ENCODE data around the gene ZNF524. TPM values are rescaled to one million over a fixed set of nuclear protein-coding genes. Genes with fewer than 3 reads are reported as not detected.

Gene ZNF524
- total RNA-seq, 1 experiment from 2014 or later: 21.9 TPM

DNA sequence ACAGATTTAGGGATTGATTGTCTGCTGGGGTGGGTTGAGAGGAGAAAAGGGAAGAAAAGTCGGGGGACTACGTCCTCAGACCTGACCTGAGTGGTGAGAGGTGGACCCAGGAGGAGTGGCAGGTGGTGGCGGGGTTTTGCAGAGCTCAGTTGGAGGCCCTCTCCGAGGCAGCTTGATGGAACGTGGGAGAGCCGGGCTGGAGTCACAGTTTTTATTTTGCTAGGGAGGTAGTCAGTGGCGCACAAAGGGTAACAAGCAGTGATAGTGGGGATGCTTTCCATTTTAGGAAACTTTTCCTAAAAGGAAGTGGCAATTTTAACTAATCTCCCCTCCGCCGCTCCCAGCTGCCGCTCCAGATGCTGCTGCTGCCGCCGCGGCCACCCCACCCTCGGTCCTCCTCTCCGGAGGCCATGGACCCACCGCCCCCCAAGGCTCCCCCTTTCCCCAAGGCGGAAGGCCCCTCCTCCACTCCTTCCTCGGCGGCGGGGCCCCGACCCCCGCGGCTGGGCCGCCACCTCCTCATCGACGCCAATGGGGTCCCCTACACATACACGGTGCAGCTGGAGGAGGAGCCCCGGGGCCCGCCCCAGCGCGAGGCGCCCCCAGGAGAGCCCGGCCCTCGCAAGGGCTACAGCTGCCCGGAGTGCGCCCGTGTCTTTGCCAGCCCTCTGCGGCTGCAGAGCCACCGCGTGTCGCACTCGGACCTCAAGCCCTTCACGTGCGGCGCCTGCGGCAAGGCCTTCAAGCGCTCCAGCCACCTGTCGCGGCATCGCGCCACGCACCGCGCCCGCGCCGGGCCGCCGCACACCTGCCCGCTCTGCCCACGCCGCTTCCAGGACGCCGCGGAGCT lies 42.3 kb downstream of the ZNF524 start:
- DNase-seq (ENCODE audit: low spot score): no peak

GRCh38 chr19:55643003-55643886 lies 43.2 kb downstream of the ZNF524 start, which contains the start of gene ZNF581:
Gene ZNF581 (plus strand): TSS chr19:55643649. CDS start chr19:55644572, 923 bp downstream.
- DNase-seq (ENCODE audit: low spot score): peak; percentile 81

- no peak for DNase-seq (ENCODE audit: low spot score)
Observed at GRCh38 chr19:55643887-55644176, 43.7 kb downstream of the ZNF524 start.

GRCh38 chr19:55644191-55644833 lies 44.2 kb downstream of the ZNF524 start:
- no peak for DNase-seq (ENCODE audit: low spot score)

GRCh38 chr19:55644842-55645511 lies 44.9 kb downstream of the ZNF524 start:
- no peak for DNase-seq (ENCODE audit: low spot score)

GRCh38 chr19:55645512-55645881 lies 45.4 kb downstream of the ZNF524 start:
- no peak for DNase-seq (ENCODE audit: low spot score)

GRCh38 chr19:55646889-55647731 lies 47.0 kb downstream of the ZNF524 start:
- DNase-seq (ENCODE audit: low spot score): no peak

DNA sequence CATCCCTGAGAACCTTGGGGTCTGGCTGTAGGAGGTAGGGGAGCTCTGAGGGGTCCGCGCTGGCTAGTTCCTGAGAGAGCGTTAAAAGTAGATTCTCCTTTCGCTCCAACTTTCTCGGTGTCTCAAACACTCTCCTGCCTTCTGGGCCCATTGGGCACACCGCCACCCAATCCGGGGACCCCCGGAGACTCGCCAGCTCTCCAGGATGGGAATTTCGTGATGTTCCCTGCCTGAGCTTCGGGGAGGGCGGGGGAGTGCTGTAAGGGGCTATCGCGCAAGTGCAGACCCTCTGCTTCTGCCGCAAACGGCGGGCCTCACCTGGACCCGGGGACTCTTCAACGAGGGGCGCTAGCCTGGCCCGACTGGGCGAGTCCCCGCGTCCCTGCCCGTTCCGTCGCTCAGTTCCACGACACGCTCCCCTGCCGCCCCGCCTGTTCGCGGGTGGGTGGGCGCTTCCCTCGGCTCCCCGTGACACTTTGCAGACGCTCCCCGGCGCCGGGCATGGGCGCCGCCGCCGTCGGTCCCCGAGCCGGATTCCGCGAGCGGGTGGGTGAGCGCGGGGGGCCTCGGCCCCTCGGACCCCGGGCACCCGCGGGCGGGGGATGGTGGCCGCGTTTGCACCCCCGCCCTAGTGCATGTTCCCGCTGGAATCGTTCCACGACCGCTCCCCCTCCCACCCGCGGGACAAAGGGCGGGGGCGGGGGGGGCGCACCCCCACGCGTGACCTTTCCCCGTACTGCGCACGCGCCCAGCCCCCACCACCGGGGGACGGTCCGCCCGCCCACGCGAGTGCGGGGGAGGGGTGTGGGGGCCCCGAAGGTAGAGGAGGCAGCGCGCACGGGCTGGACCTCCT lies 47.9 kb downstream of the ZNF524 start, which contains the start of gene CCDC106:
CCDC106 (plus strand) TSS at position 481 of the 853 bp plus-strand sequence. CDS start 835 bp downstream, outside the sequence.
- DNase-seq (ENCODE audit: low spot score): no peak

GRCh38 chr19:55648585-55649267 lies 48.6 kb downstream of the ZNF524 start:
- no peak for DNase-seq (ENCODE audit: low spot score)

GRCh38 chr19:55649268-55650125 lies 49.4 kb downstream of the ZNF524 start:
- no peak for DNase-seq (ENCODE audit: low spot score)

GRCh38 chr19:55650126-55650557 lies 50.1 kb downstream of the ZNF524 start:
- no peak for DNase-seq (ENCODE audit: low spot score)

- DNase-seq (ENCODE audit: low spot score): no peak
Observed at GRCh38 chr19:55650602-55651230, 50.6 kb downstream of the ZNF524 start.

GRCh38 chr19:55651236-55651635 lies 51.1 kb downstream of the ZNF524 start:
- no peak for DNase-seq (ENCODE audit: low spot score)

- DNase-seq (ENCODE audit: low spot score): no peak
Observed at GRCh38 chr19:55652311-55653128, 52.4 kb downstream of the ZNF524 start.
